ENCODE measurements around the gene ZNF423. TPM values are rescaled to one million over a fixed set of nuclear protein-coding genes. Genes with fewer than 3 reads are reported as not detected.

ZNF423 gene
- polyA plus RNA-seq, 1 experiment, result 0.11 TPM

- POLR2A ChIA-PET, result no interaction called here
- H3K4me3 ChIP-seq (ENCODE audit: low read depth, low read length), result no peak overlapping the region
- H3K9me3 ChIP-seq (ENCODE audit: control insufficient read depth, insufficient read depth, low read length), result no peaks in the 10 kb centered on the region; the same call in 1 of the 2 replicates
- DNase-seq (ENCODE audit: low read depth, low spot score), result no peak
- CTCF ChIA-PET, result no interaction called here
- TF ChIP-seq CTCF (IDR thresholded peaks at IDR 0.05; ENCODE audit: low read depth, low read length), result no peak
- no peak overlapping the region for H3K27ac ChIP-seq (ENCODE audit: low read depth, low read length)
- no peaks in the 10 kb centered on the region for H3K27me3 ChIP-seq (ENCODE audit: control insufficient read depth, insufficient read depth, low read length)
Observed at GRCh38 chr16:49485663-49486062, 370.2 kb downstream of the ZNF423 start.

- Histone ChIP-seq H3K27ac (ENCODE audit: low read depth, low read length) (no peak overlapping the region), H3K9me3 (ENCODE audit: control insufficient read depth, insufficient read depth, low read length) (no peaks in the 10 kb centered on the region; the same call in 1 of the 2 replicates), H3K27me3 (ENCODE audit: control insufficient read depth, insufficient read depth, low read length) (no peaks in the 10 kb centered on the region), H3K4me3 (ENCODE audit: low read depth, low read length) (no peak overlapping the region)
- ChIA-PET POLR2A (no interaction called here), CTCF (no interaction called here)
- TF ChIP-seq CTCF (IDR thresholded peaks at IDR 0.05; ENCODE audit: low read depth, low read length), result no peak
- no peak for DNase-seq (ENCODE audit: low read depth, low spot score)
Observed at GRCh38 chr16:49484936-49485335, 371.0 kb downstream of the ZNF423 start.

- DNase-seq (ENCODE audit: low read depth, low spot score), result no peak
- H3K27ac ChIP-seq (ENCODE audit: low read depth, low read length), result no peak overlapping the region
- H3K4me3 ChIP-seq (ENCODE audit: low read depth, low read length), result no peak overlapping the region
- ChIA-PET POLR2A (no interaction called here), CTCF (no interaction called here)
- TF ChIP-seq CTCF (IDR thresholded peaks at IDR 0.05; ENCODE audit: low read depth, low read length), result no peak
- no peaks in the 10 kb centered on the region; the same call in 1 of the 2 replicates for H3K9me3 ChIP-seq (ENCODE audit: control insufficient read depth, insufficient read depth, low read length)
- no peaks in the 10 kb centered on the region for H3K27me3 ChIP-seq (ENCODE audit: control insufficient read depth, insufficient read depth, low read length)
Observed at GRCh38 chr16:49484451-49484849, 371.5 kb downstream of the ZNF423 start.

GRCh38 chr16:49483651-49484450 is 372.1 kb downstream of the ZNF423 start:
- Histone ChIP-seq H3K27ac (ENCODE audit: low read depth, low read length) (no peak overlapping the region), H3K27me3 (ENCODE audit: control insufficient read depth, insufficient read depth, low read length) (no peaks in the 10 kb centered on the region), H3K4me3 (ENCODE audit: low read depth, low read length) (no peak overlapping the region), H3K9me3 (ENCODE audit: control insufficient read depth, insufficient read depth, low read length) (no peaks in the 10 kb centered on the region; the same call in 1 of the 2 replicates)
- TF ChIP-seq CTCF (IDR thresholded peaks at IDR 0.05; ENCODE audit: low read depth, low read length), result no peak
- POLR2A ChIA-PET, result no interaction called here
- no peak for DNase-seq (ENCODE audit: low read depth, low spot score)
- CTCF ChIA-PET, result no interaction called here

- CTCF ChIA-PET, result interaction anchor here (0.6 kb wide), 1 partner anchor 240 kb away, joined by 3 read pairs; no protein-coding TSS in a partner anchor
- Histone ChIP-seq H3K9me3 (ENCODE audit: control insufficient read depth, insufficient read depth, low read length) (no peaks in the 10 kb centered on the region; the same call in 1 of the 2 replicates), H3K4me3 (ENCODE audit: low read depth, low read length) (no peak overlapping the region), H3K27me3 (ENCODE audit: control insufficient read depth, insufficient read depth, low read length) (no peaks in the 10 kb centered on the region), H3K27ac (ENCODE audit: low read depth, low read length) (no peak overlapping the region)
- no peak for DNase-seq (ENCODE audit: low read depth, low spot score)
- POLR2A ChIA-PET, result no interaction called here
- TF ChIP-seq CTCF (IDR thresholded peaks at IDR 0.05; ENCODE audit: low read depth, low read length), result no peak
Observed at GRCh38 chr16:49483251-49483650, 372.7 kb downstream of the ZNF423 start.
